ENCODE data around the gene PET100. TPM values are rescaled to one million over a fixed set of nuclear protein-coding genes. Genes with fewer than 3 reads are reported as not detected.
A peak's percentile ranks its signal among the peaks of the same experiment; 100 is the strongest.

The PET100 gene
- total and polyA plus RNA-seq, 10 of the 15 experiments (the other 5 are each of a cell fraction or from before 2014, with no cell fraction given), result 47.0 to 462 (median 126) TPM

DNA sequence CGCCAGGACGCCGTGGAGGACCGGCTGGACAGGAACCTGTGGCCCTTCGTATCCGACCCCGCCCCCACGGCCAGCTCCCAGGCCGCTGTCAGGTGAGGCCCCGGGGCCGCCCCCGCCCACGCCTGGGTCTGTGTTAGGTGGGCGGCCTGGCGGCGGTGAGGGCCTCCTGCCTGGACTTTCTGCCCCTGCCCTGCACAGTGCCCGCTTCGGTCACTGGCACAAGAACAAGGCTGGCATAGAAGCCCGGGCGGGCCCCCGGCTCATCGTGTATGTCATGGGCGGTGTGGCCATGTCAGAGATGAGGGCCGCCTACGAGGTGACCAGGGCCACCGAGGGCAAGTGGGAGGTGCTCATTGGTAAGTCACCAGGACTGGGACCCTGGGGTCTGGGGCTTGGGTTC lies 17.6 kb downstream of the PET100 start (continued):
- no peak for TF ChIP-seq RFX5 (IDR thresholded peaks at IDR 0.05; ENCODE audit: low read depth, low read length)
- TF ChIP-seq NR2C2 (IDR thresholded peaks at IDR 0.05; ENCODE audit: borderline replicate concordance, control insufficient read depth, insufficient read length, low read depth), result no peak

DNA sequence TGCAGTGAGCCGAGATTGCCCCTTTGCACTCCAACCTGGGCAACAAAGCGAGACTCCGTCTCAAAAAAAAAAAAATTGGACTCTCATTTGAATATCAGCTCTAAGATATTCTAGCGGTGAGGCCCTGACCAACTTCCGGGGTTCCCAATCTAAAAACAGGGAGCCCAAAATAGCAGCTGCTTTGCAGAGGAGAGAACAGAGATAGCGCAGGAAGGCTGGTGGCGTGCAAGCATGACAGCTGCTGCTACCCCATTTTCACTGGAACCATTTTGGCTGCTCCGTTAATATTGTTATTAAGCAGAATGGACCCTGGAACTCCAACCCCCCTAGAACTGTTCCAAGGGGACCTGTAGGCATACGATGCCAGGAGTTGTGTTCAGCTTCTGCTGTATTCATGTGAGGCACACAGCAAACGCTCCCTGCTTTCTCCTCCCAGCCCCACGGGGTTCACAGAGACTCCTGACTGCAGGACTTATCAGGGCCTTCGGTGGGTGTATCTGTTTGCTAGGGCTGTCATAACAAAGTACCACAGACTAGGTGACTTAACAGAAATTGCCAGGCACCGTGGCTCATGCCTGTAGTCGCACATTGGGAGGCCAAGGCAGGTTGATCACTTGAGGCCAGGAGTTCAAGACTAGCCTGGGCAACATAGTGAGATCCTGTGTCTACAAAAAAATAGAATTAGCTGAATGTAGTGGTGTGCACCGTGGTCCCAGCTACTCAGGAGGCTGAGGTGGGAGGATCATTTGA lies 18.8 kb downstream of the PET100 start:
- FAIRE-seq, result no peak
- RAD21 ChIA-PET (ENCODE audit: unreplicated experiment), result interaction anchor here (1.0 kb wide), 1 partner anchor 80 kb away, joined by 3 read pairs; no protein-coding TSS in a partner anchor

More for the DNA sequence above, 18.8 kb downstream of the PET100 start:
- in situ Hi-C loops (cut with MboI) (no loop called here), intact Hi-C loops (cut with micrococcal nuclease; ENCODE audit: unreplicated experiment) (no loop called here)
- SMC1A ChIA-PET (ENCODE audit: uncharacterized antibody, unreplicated experiment), result interaction anchor here (1.3 kb wide), 1 partner anchor 132 kb away, joined by 3 read pairs; no protein-coding TSS in a partner anchor
- 59% methylated on average over 15 of the region's 15 CpGs for WGBS (ENCODE audit: insufficient coverage, insufficient replicate concordance, low lambda C conversion rate, missing lambda C conversion rate)
- no TSS peak for BruUV-seq (replicated peaks)
- TF ChIP-seq KDM1A (IDR thresholded peaks at IDR 0.05; ENCODE audit: borderline replicate concordance) (no peak), MEF2A (IDR thresholded peaks at IDR 0.05; ENCODE audit: insufficient read depth, low read depth, low read length) (peak; percentile 87), PML (IDR thresholded peaks at IDR 0.05; ENCODE audit: low read length) (0 out of 2 replicates have a peak, but pooled peaks have one; percentile 21), YY1 (IDR thresholded peaks at IDR 0.05; ENCODE audit: low read depth, low read length) (0 out of 2 replicates have a peak, but pooled peaks have one; percentile 18)
- no peaks in the 10 kb centered on the region for H3K79me2 ChIP-seq (ENCODE audit: control insufficient read depth, insufficient read depth, low read length)
- H3K9me3 ChIP-seq (replicated peaks; ENCODE audit: control insufficient read depth, insufficient read depth, low read length), result no peaks in the 10 kb centered on the region
- H2AFZ ChIP-seq (ENCODE audit: control insufficient read depth, low read depth, low read length), result no peak overlapping the region
- no peak overlapping the region for H3K4me3 ChIP-seq
- no peaks in the 10 kb centered on the region for H4K20me1 ChIP-seq (ENCODE audit: control insufficient read depth, insufficient read depth)
- POLR2A ChIA-PET, result no interaction called here
- CTCF ChIA-PET, result interaction anchor here (1.0 to 2.2 kb wide), 4 partner anchors 33 to 255 kb away, joined by 3 to 8 read pairs (median 4); partner anchors contain the start of genes MAP2K7 and TRAPPC5
- DNase-seq (ENCODE audit: low read depth, low spot score) (no peak), ATAC-seq (no peak)
- no peak overlapping the region for H3K9ac ChIP-seq (ENCODE audit: control insufficient read depth, insufficient read depth, low read length)
- no peaks in the 10 kb centered on the region; a peak in 2 of 4 replicates for H3K36me3 ChIP-seq (ENCODE audit: control insufficient read depth in 2 of 2, insufficient read depth in 2 of 2, low read length in 1 of 2)
- no peak overlapping the region for H3K27ac ChIP-seq (ENCODE audit: control insufficient read depth, insufficient read depth)
- 0 out of 2 replicates have a peak overlapping the region, but pooled peaks have one; percentile 7 for H3K4me2 ChIP-seq (ENCODE audit: control insufficient read depth, insufficient read depth)
- peaks cover 6% of the 10 kb centered on the region for H3K4me1 ChIP-seq (ENCODE audit: control insufficient read depth, insufficient read depth, low read length)
- H3K27me3 ChIP-seq (replicated peaks in 1 of 2; ENCODE audit: control insufficient read depth in 2 of 2, insufficient read depth in 2 of 2, low read length in 1 of 2), result no peaks in the 10 kb centered on the region; a peak in 1 of 4 replicates

All from GM12878 (cell line).